Measurements from ENCODE around the gene VEZT. TPM values are rescaled to one million over a fixed set of nuclear protein-coding genes. Genes with fewer than 3 reads are reported as not detected.
A peak's percentile ranks its signal among the peaks of the same experiment; 100 is the strongest.

Gene VEZT
- total and polyA plus RNA-seq, 9 of the 15 experiments (the other 6 are each of a cell fraction or from before 2014, with no cell fraction given), result 16.1 to 61.5 (median 32.6) TPM

DNA sequence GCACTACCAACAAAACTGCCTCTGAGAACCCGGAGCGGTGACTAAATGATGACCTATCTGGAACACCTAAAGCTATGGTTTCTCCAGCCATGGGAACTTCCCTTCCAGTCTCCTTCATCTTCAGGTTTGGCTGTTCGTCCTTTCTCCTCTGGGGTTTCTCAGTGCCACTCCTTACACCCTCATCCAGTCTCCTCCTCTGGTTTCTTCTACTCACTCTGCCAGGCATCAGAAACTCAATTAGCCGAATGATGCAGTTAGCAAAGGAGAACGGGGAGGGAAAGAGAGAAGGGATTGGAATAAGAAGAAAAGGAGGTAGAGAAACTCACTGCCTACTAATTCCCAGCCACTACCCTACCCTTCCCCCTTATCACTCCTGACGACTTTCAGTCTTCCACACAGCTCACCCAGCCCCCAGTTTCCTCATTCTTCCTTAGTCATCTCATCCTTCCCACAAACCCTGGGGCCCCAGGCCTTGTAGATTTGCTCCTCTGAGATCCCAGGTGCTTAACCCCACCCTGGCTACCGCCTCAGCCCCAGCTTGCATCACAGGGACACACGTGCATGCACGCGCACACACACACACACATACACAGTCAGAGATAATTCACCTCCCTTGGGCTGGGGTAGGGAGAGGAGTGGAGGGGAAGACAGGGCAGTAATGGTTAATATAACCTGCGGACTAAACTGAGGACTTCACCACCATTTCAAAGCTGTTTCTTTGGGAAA lies 13.3 kb upstream of the VEZT start (continued):
- TF ChIP-seq, protein P1, sequence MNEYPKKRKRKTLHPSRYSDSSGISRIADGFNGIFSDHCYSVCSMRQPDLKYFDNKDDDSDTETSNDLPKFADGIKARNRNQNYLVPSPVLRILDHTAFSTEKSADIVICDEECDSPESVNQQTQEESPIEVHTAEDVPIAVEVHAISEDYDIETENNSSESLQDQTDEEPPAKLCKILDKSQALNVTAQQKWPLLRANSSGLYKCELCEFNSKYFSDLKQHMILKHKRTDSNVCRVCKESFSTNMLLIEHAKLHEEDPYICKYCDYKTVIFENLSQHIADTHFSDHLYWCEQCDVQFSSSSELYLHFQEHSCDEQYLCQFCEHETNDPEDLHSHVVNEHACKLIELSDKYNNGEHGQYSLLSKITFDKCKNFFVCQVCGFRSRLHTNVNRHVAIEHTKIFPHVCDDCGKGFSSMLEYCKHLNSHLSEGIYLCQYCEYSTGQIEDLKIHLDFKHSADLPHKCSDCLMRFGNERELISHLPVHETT (CRISPR knock-in tag; conservative IDR thresholded peaks at IDR 0.05 in 1 of 2, IDR thresholded peaks at IDR 0.05 in 1 of 2), result peak in 1 of 2 experiments; percentile 64; a peak in 2 of 4 replicates
- TF ChIP-seq NELFE (IDR thresholded peaks at IDR 0.05; ENCODE audit: insufficient read depth, insufficient read length) (no peak), NBN (IDR thresholded peaks at IDR 0.05; ENCODE audit: low read depth) (peak; percentile 92), FOXK2 (conservative IDR thresholded peaks at IDR 0.05 in 1 of 2, IDR thresholded peaks at IDR 0.05 in 1 of 2; ENCODE audit: low read depth in 2 of 2) (peak; percentile 81 to 85), BCOR (IDR thresholded peaks at IDR 0.05) (peak; percentile 24; the same call in 1 of the 2 replicates), LARP7 (IDR thresholded peaks at IDR 0.05) (peak; percentile 41; the same call in 1 of the 2 replicates), ZNF76 (CRISPR knock-in tag; IDR thresholded peaks at IDR 0.05; ENCODE audit: borderline replicate concordance) (no peak), ERF (CRISPR knock-in tag; IDR thresholded peaks at IDR 0.05) (no peak), BCL6 (CRISPR knock-in tag; IDR thresholded peaks at IDR 0.05) (no peak), EP400 (IDR thresholded peaks at IDR 0.05) (peak; percentile 90), CBX3 (IDR thresholded peaks at IDR 0.05; ENCODE audit: borderline replicate concordance in 1 of 2, low read length in 2 of 2) (peak in 1 of 2 experiments; percentile 70; a peak in 1 of 3 replicates), ZC3H11A (IDR thresholded peaks at IDR 0.05; ENCODE audit: low read depth, low read length) (0 out of 2 replicates have a peak, but pooled peaks have one; percentile 38), POLR2G (IDR thresholded peaks at IDR 0.05; ENCODE audit: low read depth, low read length) (0 out of 2 replicates have a peak, but pooled peaks have one; percentile 15), ARNT (IDR thresholded peaks at IDR 0.05) (peak in 1 of 2 experiments; percentile 86; a peak in 1 of 4 replicates), XRCC4 (IDR thresholded peaks at IDR 0.05; ENCODE audit: extremely low read depth, insufficient read depth, insufficient read length) (no peak), FOXJ3 (CRISPR knock-in tag; IDR thresholded peaks at IDR 0.05) (no peak), OTX1 (CRISPR knock-in tag; IDR thresholded peaks at IDR 0.05) (peak; percentile 55; the same call in 1 of the 2 replicates), HDAC2 (IDR thresholded peaks at IDR 0.05) (peak; percentile 88; the same call in 1 of the 2 replicates)
- TF ChIP-seq, protein P2, sequence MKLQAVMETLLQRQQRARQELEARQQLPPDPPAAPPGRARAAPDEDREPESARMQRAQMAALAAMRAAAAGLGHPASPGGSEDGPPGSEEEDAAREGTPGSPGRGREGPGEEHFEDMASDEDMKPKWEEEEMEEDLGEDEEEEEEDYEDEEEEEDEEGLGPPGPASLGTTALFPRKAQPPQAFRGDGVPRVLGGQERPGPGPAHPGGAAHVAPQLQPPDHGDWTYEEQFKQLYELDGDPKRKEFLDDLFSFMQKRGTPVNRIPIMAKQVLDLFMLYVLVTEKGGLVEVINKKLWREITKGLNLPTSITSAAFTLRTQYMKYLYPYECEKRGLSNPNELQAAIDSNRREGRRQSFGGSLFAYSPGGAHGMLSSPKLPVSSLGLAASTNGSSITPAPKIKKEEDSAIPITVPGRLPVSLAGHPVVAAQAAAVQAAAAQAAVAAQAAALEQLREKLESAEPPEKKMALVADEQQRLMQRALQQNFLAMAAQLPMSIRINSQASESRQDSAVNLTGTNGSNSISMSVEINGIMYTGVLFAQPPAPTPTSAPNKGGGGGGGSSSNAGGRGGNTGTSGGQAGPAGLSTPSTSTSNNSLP (IDR thresholded peaks at IDR 0.05; ENCODE audit: borderline replicate concordance, low read depth, low read length), result 0 out of 2 replicates have a peak, but pooled peaks have one; percentile 54
- TF ChIP-seq, protein P3, sequence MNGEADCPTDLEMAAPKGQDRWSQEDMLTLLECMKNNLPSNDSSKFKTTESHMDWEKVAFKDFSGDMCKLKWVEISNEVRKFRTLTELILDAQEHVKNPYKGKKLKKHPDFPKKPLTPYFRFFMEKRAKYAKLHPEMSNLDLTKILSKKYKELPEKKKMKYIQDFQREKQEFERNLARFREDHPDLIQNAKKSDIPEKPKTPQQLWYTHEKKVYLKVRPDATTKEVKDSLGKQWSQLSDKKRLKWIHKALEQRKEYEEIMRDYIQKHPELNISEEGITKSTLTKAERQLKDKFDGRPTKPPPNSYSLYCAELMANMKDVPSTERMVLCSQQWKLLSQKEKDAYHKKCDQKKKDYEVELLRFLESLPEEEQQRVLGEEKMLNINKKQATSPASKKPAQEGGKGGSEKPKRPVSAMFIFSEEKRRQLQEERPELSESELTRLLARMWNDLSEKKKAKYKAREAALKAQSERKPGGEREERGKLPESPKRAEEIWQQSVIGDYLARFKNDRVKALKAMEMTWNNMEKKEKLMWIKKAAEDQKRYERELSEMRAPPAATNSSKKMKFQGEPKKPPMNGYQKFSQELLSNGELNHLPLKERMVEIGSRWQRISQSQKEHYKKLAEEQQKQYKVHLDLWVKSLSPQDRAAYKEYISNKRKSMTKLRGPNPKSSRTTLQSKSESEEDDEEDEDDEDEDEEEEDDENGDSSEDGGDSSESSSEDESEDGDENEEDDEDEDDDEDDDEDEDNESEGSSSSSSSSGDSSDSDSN (IDR thresholded peaks at IDR 0.05; ENCODE audit: borderline replicate concordance in 1 of 2, low read depth in 2 of 2, low read length in 2 of 2), result peak in 1 of 2 experiments; percentile 16; a peak in 1 of 4 replicates
- TF ChIP-seq, protein P4, sequence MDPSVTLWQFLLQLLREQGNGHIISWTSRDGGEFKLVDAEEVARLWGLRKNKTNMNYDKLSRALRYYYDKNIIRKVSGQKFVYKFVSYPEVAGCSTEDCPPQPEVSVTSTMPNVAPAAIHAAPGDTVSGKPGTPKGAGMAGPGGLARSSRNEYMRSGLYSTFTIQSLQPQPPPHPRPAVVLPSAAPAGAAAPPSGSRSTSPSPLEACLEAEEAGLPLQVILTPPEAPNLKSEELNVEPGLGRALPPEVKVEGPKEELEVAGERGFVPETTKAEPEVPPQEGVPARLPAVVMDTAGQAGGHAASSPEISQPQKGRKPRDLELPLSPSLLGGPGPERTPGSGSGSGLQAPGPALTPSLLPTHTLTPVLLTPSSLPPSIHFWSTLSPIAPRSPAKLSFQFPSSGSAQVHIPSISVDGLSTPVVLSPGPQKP (CRISPR knock-in tag; IDR thresholded peaks at IDR 0.05), result no peak

All from K562 (cell line).